HG03025 (cell line): ENCODE data around the gene LPCAT1.
A peak's percentile ranks its signal among the peaks of the same experiment; 100 is the strongest.
"Not testable (repeated sequence)": the region's sequence is repeated elsewhere in the genome, so short reads cannot be mapped to it uniquely, and the experiment has no call there.

Source experiments
- ATAC-seq: cut with Tn5 transposase; IDR thresholded peaks from one replicate; pipeline ENCODE4 v1.9.1; 2021; ENCODE audit warnings: mild to moderate bottlenecking, moderate library complexity; ENCODE audit not compliant: unreplicated experiment, low FRiP score

The LPCAT1 gene

GRCh38 chr5:1525624-1526189, 1.9 kb upstream of the LPCAT1 start:
- no peak for ATAC-seq

- ATAC-seq = no peak
Observed at GRCh38 chr5:1524799-1525623, 1.3 kb upstream of the LPCAT1 start.

GRCh38 chr5:1524481-1524798, 680 bp upstream of the LPCAT1 start:
- no peak for ATAC-seq

GRCh38 chr5:1523480-1523792, 324 bp downstream of the LPCAT1 start:
- peak; percentile 11 for ATAC-seq

- ATAC-seq = no peak
Observed at GRCh38 chr5:1522601-1523479, 920 bp downstream of the LPCAT1 start.

- ATAC-seq = no peak
Observed at GRCh38 chr5:1521671-1522600, 1.8 kb downstream of the LPCAT1 start.

GRCh38 chr5:1520791-1521453, 2.8 kb downstream of the LPCAT1 start:
- ATAC-seq = no peak

- no peak for ATAC-seq
Observed at GRCh38 chr5:1519631-1520210, 4.0 kb downstream of the LPCAT1 start.

- ATAC-seq = no peak
Observed at GRCh38 chr5:1517838-1518237, 5.9 kb downstream of the LPCAT1 start.

GRCh38 chr5:1516615-1517601, 6.9 kb downstream of the LPCAT1 start:
- no peak for ATAC-seq

- no peak for ATAC-seq
Observed at GRCh38 chr5:1515921-1516571, 7.7 kb downstream of the LPCAT1 start.

GRCh38 chr5:1515311-1515920, 8.3 kb downstream of the LPCAT1 start:
- no peak for ATAC-seq

- not testable (repeated sequence) for ATAC-seq
Observed at GRCh38 chr5:1514819-1515310, 8.9 kb downstream of the LPCAT1 start.

GRCh38 chr5:1514027-1514818, 9.5 kb downstream of the LPCAT1 start:
- ATAC-seq = no peak

- ATAC-seq = no peak
Observed at GRCh38 chr5:1513326-1514026, 10.3 kb downstream of the LPCAT1 start.
